ENCODE data around the gene PRKAG2. TPM values are rescaled to one million over a fixed set of nuclear protein-coding genes. Genes with fewer than 3 reads are reported as not detected.
"Not testable (repeated sequence)": the region's sequence is repeated elsewhere in the genome, so short reads cannot be mapped to it uniquely, and the experiment has no call there.

PRKAG2 gene
- total RNA-seq: 10 to 100 TPM; 21.6 to 31.7 TPM

- Mint-ChIP-seq H3K27ac (peak within 1 kb of the TSS; percentile 78), H3K27me3 (no peaks in the 10 kb centered on the region), H3K9me3 (no peaks in the 10 kb centered on the region), H3K4me1 (peaks cover 7% of the 10 kb centered on the region), H3K36me3 (ENCODE audit: low read depth) (no peaks in the 10 kb centered on the region), H3K4me3 (peak within 1 kb of the TSS; percentile 90)
- peak; percentile 52 for ATAC-seq (replicated peaks)
Observed at GRCh38 chr7:151876899-151877777, at the start of gene PRKAG2. Gene PRKAG2 (minus strand): TSS chr7:151877115. CDS start chr7:151876620, 495 bp downstream.

GRCh38 chr7:151926336-151926712, 49.4 kb upstream of the PRKAG2 start:
- Mint-ChIP-seq H3K36me3 (ENCODE audit: low read depth) (no peaks in the 10 kb centered on the region), H3K4me1 (peaks cover 4% of the 10 kb centered on the region), H3K4me3 (peak overlapping the region; percentile 70), H3K27ac (peak overlapping the region; percentile 79), H3K9me3 (no peaks in the 10 kb centered on the region), H3K27me3 (peaks cover 19% of the 10 kb centered on the region)
- ATAC-seq (replicated peaks): no peak

GRCh38 chr7:151925446-151926335, 48.8 kb upstream of the PRKAG2 start:
- Mint-ChIP-seq H3K9me3 (no peaks in the 10 kb centered on the region), H3K27me3 (peaks cover 23% of the 10 kb centered on the region), H3K27ac (peak overlapping the region; percentile 79), H3K4me1 (peaks cover 4% of the 10 kb centered on the region), H3K4me3 (peak overlapping the region; percentile 70), H3K36me3 (ENCODE audit: low read depth) (no peaks in the 10 kb centered on the region)
- peak; percentile 78 for ATAC-seq (replicated peaks)

GRCh38 chr7:151924508-151924907, 47.6 kb upstream of the PRKAG2 start:
- Mint-ChIP-seq H3K4me1 (peaks cover 4% of the 10 kb centered on the region), H3K27me3 (peaks cover 17% of the 10 kb centered on the region), H3K4me3 (no peak overlapping the region), H3K9me3 (no peaks in the 10 kb centered on the region), H3K36me3 (ENCODE audit: low read depth) (no peaks in the 10 kb centered on the region), H3K27ac (no peak overlapping the region)
- no peak for ATAC-seq (replicated peaks)

GRCh38 chr7:151924001-151924400, 47.1 kb upstream of the PRKAG2 start:
- H3K27ac Mint-ChIP-seq: no peak overlapping the region
- no peaks in the 10 kb centered on the region for H3K9me3 Mint-ChIP-seq
- H3K4me1 Mint-ChIP-seq: peaks cover 4% of the 10 kb centered on the region
- ATAC-seq (replicated peaks): no peak
- peaks cover 17% of the 10 kb centered on the region for H3K27me3 Mint-ChIP-seq
- no peaks in the 10 kb centered on the region for H3K36me3 Mint-ChIP-seq (ENCODE audit: low read depth)
- H3K4me3 Mint-ChIP-seq: no peak overlapping the region

GRCh38 chr7:151923097-151923876, 46.4 kb upstream of the PRKAG2 start:
- Mint-ChIP-seq H3K4me1 (peaks cover 4% of the 10 kb centered on the region), H3K9me3 (no peaks in the 10 kb centered on the region), H3K27me3 (peaks cover 17% of the 10 kb centered on the region), H3K36me3 (ENCODE audit: low read depth) (no peaks in the 10 kb centered on the region), H3K27ac (no peak overlapping the region), H3K4me3 (no peak overlapping the region)
- no peak for ATAC-seq (replicated peaks)

- Mint-ChIP-seq H3K27me3 (peaks cover 17% of the 10 kb centered on the region), H3K4me1 (peaks cover 4% of the 10 kb centered on the region), H3K36me3 (ENCODE audit: low read depth) (no peaks in the 10 kb centered on the region), H3K9me3 (no peaks in the 10 kb centered on the region), H3K27ac (no peak overlapping the region), H3K4me3 (no peak overlapping the region)
- ATAC-seq (replicated peaks): no peak
Observed at GRCh38 chr7:151921451-151921850, 44.5 kb upstream of the PRKAG2 start.

- Mint-ChIP-seq H3K9me3 (no peaks in the 10 kb centered on the region), H3K4me1 (peaks cover 1% of the 10 kb centered on the region), H3K27me3 (peaks cover 17% of the 10 kb centered on the region), H3K4me3 (no peak overlapping the region), H3K36me3 (ENCODE audit: low read depth) (no peaks in the 10 kb centered on the region), H3K27ac (no peak overlapping the region)
- ATAC-seq (replicated peaks): no peak
Observed at GRCh38 chr7:151920488-151920887, 43.6 kb upstream of the PRKAG2 start.

- Mint-ChIP-seq H3K27me3 (peaks cover 17% of the 10 kb centered on the region), H3K9me3 (peaks cover 4% of the 10 kb centered on the region), H3K4me1 (no peaks in the 10 kb centered on the region), H3K36me3 (ENCODE audit: low read depth) (no peaks in the 10 kb centered on the region), H3K4me3 (no peak overlapping the region), H3K27ac (no peak overlapping the region)
- ATAC-seq (replicated peaks): no peak
Observed at GRCh38 chr7:151919595-151919994, 42.7 kb upstream of the PRKAG2 start.

GRCh38 chr7:151918510-151918843, 41.6 kb upstream of the PRKAG2 start:
- Mint-ChIP-seq H3K36me3 (ENCODE audit: low read depth) (no peaks in the 10 kb centered on the region), H3K9me3 (peaks cover 11% of the 10 kb centered on the region), H3K4me3 (no peak overlapping the region), H3K4me1 (no peaks in the 10 kb centered on the region), H3K27ac (no peak overlapping the region), H3K27me3 (peaks cover 19% of the 10 kb centered on the region)
- no peak for ATAC-seq (replicated peaks)

GRCh38 chr7:151917791-151918509, 41.0 kb upstream of the PRKAG2 start:
- H3K4me1 Mint-ChIP-seq: no peaks in the 10 kb centered on the region
- H3K27ac Mint-ChIP-seq: no peak overlapping the region
- no peaks in the 10 kb centered on the region for H3K36me3 Mint-ChIP-seq (ENCODE audit: low read depth)
- ATAC-seq (replicated peaks): no peak
- H3K27me3 Mint-ChIP-seq: peaks cover 13% of the 10 kb centered on the region
- H3K9me3 Mint-ChIP-seq: peaks cover 11% of the 10 kb centered on the region
- no peak overlapping the region for H3K4me3 Mint-ChIP-seq

GRCh38 chr7:151914051-151914450, 37.1 kb upstream of the PRKAG2 start:
- H3K36me3 Mint-ChIP-seq (ENCODE audit: low read depth): no peaks in the 10 kb centered on the region
- no peak overlapping the region for H3K27ac Mint-ChIP-seq
- peaks cover 11% of the 10 kb centered on the region for H3K9me3 Mint-ChIP-seq
- no peak for ATAC-seq (replicated peaks)
- peaks cover 6% of the 10 kb centered on the region for H3K27me3 Mint-ChIP-seq
- no peak overlapping the region for H3K4me3 Mint-ChIP-seq
- H3K4me1 Mint-ChIP-seq: no peaks in the 10 kb centered on the region

- H3K27ac Mint-ChIP-seq; H3K36me3 Mint-ChIP-seq (ENCODE audit: low read depth); ATAC-seq (replicated peaks); H3K4me3 Mint-ChIP-seq; H3K4me1 Mint-ChIP-seq: not testable (repeated sequence)
- Mint-ChIP-seq H3K27me3 (peaks cover 18% of the 10 kb centered on the region), H3K9me3 (peaks cover 11% of the 10 kb centered on the region)
Observed at GRCh38 chr7:151910655-151911054, 33.7 kb upstream of the PRKAG2 start.

GRCh38 chr7:151907115-151907514, 30.2 kb upstream of the PRKAG2 start:
- H3K4me1 Mint-ChIP-seq; H3K4me3 Mint-ChIP-seq; H3K9me3 Mint-ChIP-seq; H3K27ac Mint-ChIP-seq; ATAC-seq (replicated peaks); H3K36me3 Mint-ChIP-seq (ENCODE audit: low read depth): not testable (repeated sequence)
- H3K27me3 Mint-ChIP-seq: peaks cover 18% of the 10 kb centered on the region
